Type B pancreatic cell (in vitro differentiated cells): ENCODE results near the gene ADGRG7. TPM values are rescaled to one million over a fixed set of nuclear protein-coding genes. Genes with fewer than 3 reads are reported as not detected.

Source experiments
- DNase-seq: peaks from one replicate; pipeline ENCODE4 v3.0.0; 2021; ENCODE audit warnings: mixed read lengths; ENCODE audit not compliant: unreplicated experiment; ENCODE audit errors: extremely low spot score
- H3K27ac Mint-ChIP-seq: 2 replicates; pipeline ENCODE4 v1.8.0; 2021; ENCODE audit warnings: mild to moderate bottlenecking, mixed read lengths
- H3K27me3 Mint-ChIP-seq: 2 replicates; pipeline ENCODE4 v1.8.0; 2021; ENCODE audit warnings: mixed read lengths
- H3K36me3 Mint-ChIP-seq: 2 replicates; pipeline ENCODE4 v1.8.0; 2021; ENCODE audit warnings: mixed read lengths
- H3K4me1 Mint-ChIP-seq: one replicate; pipeline ENCODE4 v1.8.0; 2021; ENCODE audit warnings: mixed read lengths; ENCODE audit not compliant: unreplicated experiment
- H3K4me3 Mint-ChIP-seq: 2 replicates; pipeline ENCODE4 v1.8.0; 2021; ENCODE audit warnings: mild to moderate bottlenecking, mixed read lengths
- H3K9me3 Mint-ChIP-seq: 2 replicates; pipeline ENCODE4 v1.8.0; 2021; ENCODE audit warnings: mixed read lengths
- CTCF ChIP-seq: fragments of 200-600 bp; sonication (generic); conservative IDR thresholded peaks from 2 replicates; pipeline ENCODE4 v1.5.0; 2021; ENCODE audit warnings: antibody characterized with exemption, mild to moderate bottlenecking
- total RNA-seq: library from RNA; stranded (reverse); gene quantifications from 2 replicates; pipeline ENCODE4 v1.2.1, GENCODE V29; 2021; ENCODE audit warnings: low replicate concordance

The ADGRG7 gene
- total RNA-seq, 1 donor from 2014 or later = 2.8 TPM

- Mint-ChIP-seq H3K4me1 (no peaks in the 10 kb centered on the region), H3K27me3 (no peaks in the 10 kb centered on the region), H3K27ac (no peak overlapping the region), H3K9me3 (no peaks in the 10 kb centered on the region), H3K4me3 (no peak overlapping the region), H3K36me3 (no peaks in the 10 kb centered on the region)
- no peak for TF ChIP-seq CTCF
- DNase-seq = no peak
These were observed 6.6 kb upstream of the ADGRG7 start for GRCh38 chr3:100602506-100603444.

GRCh38 chr3:100603469-100603868, 5.9 kb upstream of the ADGRG7 start:
- DNase-seq = no peak
- no peaks in the 10 kb centered on the region for H3K36me3 Mint-ChIP-seq
- no peaks in the 10 kb centered on the region for H3K9me3 Mint-ChIP-seq
- TF ChIP-seq CTCF = peak; percentile 61
- no peak overlapping the region for H3K27ac Mint-ChIP-seq
- no peaks in the 10 kb centered on the region for H3K27me3 Mint-ChIP-seq
- no peak overlapping the region for H3K4me3 Mint-ChIP-seq
- no peaks in the 10 kb centered on the region for H3K4me1 Mint-ChIP-seq

- Mint-ChIP-seq H3K36me3 (no peaks in the 10 kb centered on the region), H3K4me1 (no peaks in the 10 kb centered on the region), H3K27me3 (peaks cover 6% of the 10 kb centered on the region), H3K27ac (no peak overlapping the region), H3K9me3 (no peaks in the 10 kb centered on the region), H3K4me3 (no peak overlapping the region)
- DNase-seq = no peak
- no peak for TF ChIP-seq CTCF
These were observed 4.0 kb upstream of the ADGRG7 start for GRCh38 chr3:100605358-100605757.

GRCh38 chr3:100606894-100607512, 2.4 kb upstream of the ADGRG7 start:
- Mint-ChIP-seq H3K36me3 (no peaks in the 10 kb centered on the region), H3K27ac (no peak overlapping the region), H3K4me3 (no peak overlapping the region), H3K4me1 (no peaks in the 10 kb centered on the region), H3K9me3 (no peaks in the 10 kb centered on the region), H3K27me3 (peaks cover 8% of the 10 kb centered on the region)
- no peak for TF ChIP-seq CTCF
- no peak for DNase-seq

GRCh38 chr3:100609963-100610362, 562 bp downstream of the ADGRG7 start:
- H3K27ac Mint-ChIP-seq = no peak overlapping the region
- no peaks in the 10 kb centered on the region for H3K36me3 Mint-ChIP-seq
- H3K4me3 Mint-ChIP-seq = peak overlapping the region; percentile 35
- H3K4me1 Mint-ChIP-seq = no peaks in the 10 kb centered on the region
- no peak for DNase-seq
- no peaks in the 10 kb centered on the region for H3K9me3 Mint-ChIP-seq
- H3K27me3 Mint-ChIP-seq = peaks cover 8% of the 10 kb centered on the region
- TF ChIP-seq CTCF = no peak
